Measurements from ENCODE around the gene SLC46A2.

Gene SLC46A2

GRCh38 chr9:112891521-112891920, 845 bp upstream of the SLC46A2 start:
- CTCF ChIA-PET, result no interaction called here
- no peak for DNase-seq (ENCODE audit: extremely low spot score)
- POLR2A ChIA-PET, result no interaction called here
- no peak for TF ChIP-seq PKNOX1 (IDR thresholded peaks at IDR 0.05)
- TF ChIP-seq ZNF384 (IDR thresholded peaks at IDR 0.05), result no peak
- TF ChIP-seq FOXM1 (IDR thresholded peaks at IDR 0.05; ENCODE audit: borderline replicate concordance), result no peak
- TF ChIP-seq L3MBTL2 (conservative IDR thresholded peaks at IDR 0.05), result no peak
- no peak for TF ChIP-seq SP1 (IDR thresholded peaks at IDR 0.05)
- TF ChIP-seq SUZ12 (IDR thresholded peaks at IDR 0.05), result no peak
- no peak for TF ChIP-seq HDGF (IDR thresholded peaks at IDR 0.05; ENCODE audit: borderline replicate concordance)
- no peak for TF ChIP-seq ARNT (IDR thresholded peaks at IDR 0.05)
- TF ChIP-seq LEF1 (IDR thresholded peaks at IDR 0.05; ENCODE audit: borderline replicate concordance), result no peak
- no peak for TF ChIP-seq BHLHE40 (IDR thresholded peaks at IDR 0.05; ENCODE audit: borderline replicate concordance)
- no peak for TF ChIP-seq FOXA1 (IDR thresholded peaks at IDR 0.05)
- no peak for TF ChIP-seq CTBP1 (IDR thresholded peaks at IDR 0.05; ENCODE audit: borderline replicate concordance)
- TF ChIP-seq FOXK2 (IDR thresholded peaks at IDR 0.05), result no peak
- no peak for TF ChIP-seq NFRKB (IDR thresholded peaks at IDR 0.05)
- no peak for TF ChIP-seq ELF4 (IDR thresholded peaks at IDR 0.05)
- TF ChIP-seq TARDBP (IDR thresholded peaks at IDR 0.05), result no peak

GRCh38 chr9:112887381-112887780, 3.3 kb downstream of the SLC46A2 start:
- ChIA-PET POLR2A (no interaction called here), CTCF (interaction anchor here (1.2 kb wide), 1 partner anchor 12 kb away, joined by 4 read pairs; no protein-coding TSS in a partner anchor)
- no peak for DNase-seq (ENCODE audit: extremely low spot score)
- no peak for TF ChIP-seq NFRKB (IDR thresholded peaks at IDR 0.05)
- no peak for TF ChIP-seq HDGF (IDR thresholded peaks at IDR 0.05; ENCODE audit: borderline replicate concordance)
- TF ChIP-seq SUZ12 (IDR thresholded peaks at IDR 0.05), result no peak
- TF ChIP-seq FOXM1 (IDR thresholded peaks at IDR 0.05; ENCODE audit: borderline replicate concordance), result no peak
- TF ChIP-seq TARDBP (IDR thresholded peaks at IDR 0.05), result no peak
- no peak for TF ChIP-seq LEF1 (IDR thresholded peaks at IDR 0.05; ENCODE audit: borderline replicate concordance)
- no peak for TF ChIP-seq PKNOX1 (IDR thresholded peaks at IDR 0.05)
- no peak for TF ChIP-seq ELF4 (IDR thresholded peaks at IDR 0.05)
- no peak for TF ChIP-seq L3MBTL2 (conservative IDR thresholded peaks at IDR 0.05)
- no peak for TF ChIP-seq ARNT (IDR thresholded peaks at IDR 0.05)
- no peak for TF ChIP-seq FOXK2 (IDR thresholded peaks at IDR 0.05)
- TF ChIP-seq BHLHE40 (IDR thresholded peaks at IDR 0.05; ENCODE audit: borderline replicate concordance), result no peak
- TF ChIP-seq CTBP1 (IDR thresholded peaks at IDR 0.05; ENCODE audit: borderline replicate concordance), result no peak
- no peak for TF ChIP-seq ZNF384 (IDR thresholded peaks at IDR 0.05)
- TF ChIP-seq SP1 (IDR thresholded peaks at IDR 0.05), result no peak
- no peak for TF ChIP-seq FOXA1 (IDR thresholded peaks at IDR 0.05)

- TF ChIP-seq CTBP1 (IDR thresholded peaks at IDR 0.05; ENCODE audit: borderline replicate concordance) (no peak), TARDBP (IDR thresholded peaks at IDR 0.05) (no peak), L3MBTL2 (conservative IDR thresholded peaks at IDR 0.05) (no peak), SUZ12 (IDR thresholded peaks at IDR 0.05) (no peak), BHLHE40 (IDR thresholded peaks at IDR 0.05; ENCODE audit: borderline replicate concordance) (no peak), FOXM1 (IDR thresholded peaks at IDR 0.05; ENCODE audit: borderline replicate concordance) (no peak), SP1 (IDR thresholded peaks at IDR 0.05) (no peak), HDGF (IDR thresholded peaks at IDR 0.05; ENCODE audit: borderline replicate concordance) (no peak), PKNOX1 (IDR thresholded peaks at IDR 0.05) (no peak), ARNT (IDR thresholded peaks at IDR 0.05) (no peak), NFRKB (IDR thresholded peaks at IDR 0.05) (no peak), LEF1 (IDR thresholded peaks at IDR 0.05; ENCODE audit: borderline replicate concordance) (no peak), FOXA1 (IDR thresholded peaks at IDR 0.05) (no peak), ELF4 (IDR thresholded peaks at IDR 0.05) (no peak), FOXK2 (IDR thresholded peaks at IDR 0.05) (no peak), ZNF384 (IDR thresholded peaks at IDR 0.05) (no peak)
- ChIA-PET POLR2A (no interaction called here), CTCF (interaction anchor here (0.7 kb wide), 1 partner anchor 28 kb away, joined by 5 read pairs; no protein-coding TSS in a partner anchor)
- DNase-seq (ENCODE audit: extremely low spot score), result no peak
Measured at GRCh38 chr9:112886351-112886750, 4.3 kb downstream of the SLC46A2 start.

- DNase-seq (ENCODE audit: extremely low spot score), result no peak
- TF ChIP-seq SUZ12 (IDR thresholded peaks at IDR 0.05) (no peak), FOXA1 (IDR thresholded peaks at IDR 0.05) (no peak), NFRKB (IDR thresholded peaks at IDR 0.05) (no peak), TARDBP (IDR thresholded peaks at IDR 0.05) (no peak), CTBP1 (IDR thresholded peaks at IDR 0.05; ENCODE audit: borderline replicate concordance) (no peak), ELF4 (IDR thresholded peaks at IDR 0.05) (no peak)
- ChIA-PET POLR2A (no interaction called here), CTCF (no interaction called here)
Measured at GRCh38 chr9:112885324-112885723, 5.4 kb downstream of the SLC46A2 start.

GRCh38 chr9:112884721-112885120, 6.0 kb downstream of the SLC46A2 start:
- POLR2A ChIA-PET, result no interaction called here
- CTCF ChIA-PET, result no interaction called here
- TF ChIP-seq SP1 (IDR thresholded peaks at IDR 0.05), result no peak
- TF ChIP-seq FOXK2 (IDR thresholded peaks at IDR 0.05), result no peak
- no peak for TF ChIP-seq FOXA1 (IDR thresholded peaks at IDR 0.05)
- no peak for TF ChIP-seq FOXM1 (IDR thresholded peaks at IDR 0.05; ENCODE audit: borderline replicate concordance)
- no peak for TF ChIP-seq ZNF384 (IDR thresholded peaks at IDR 0.05)
- TF ChIP-seq NFRKB (IDR thresholded peaks at IDR 0.05), result no peak
- TF ChIP-seq LEF1 (IDR thresholded peaks at IDR 0.05; ENCODE audit: borderline replicate concordance), result no peak
- no peak for TF ChIP-seq ARNT (IDR thresholded peaks at IDR 0.05)
- DNase-seq (ENCODE audit: extremely low spot score), result no peak

- DNase-seq (ENCODE audit: extremely low spot score), result no peak
- POLR2A ChIA-PET, result no interaction called here
- CTCF ChIA-PET, result interaction anchor here (0.6 kb wide), 1 partner anchor 353 kb away, joined by 3 read pairs; no protein-coding TSS in a partner anchor
- TF ChIP-seq ZNF384 (IDR thresholded peaks at IDR 0.05) (no peak), NFRKB (IDR thresholded peaks at IDR 0.05) (no peak), TARDBP (IDR thresholded peaks at IDR 0.05) (no peak), PKNOX1 (IDR thresholded peaks at IDR 0.05) (no peak), CTBP1 (IDR thresholded peaks at IDR 0.05; ENCODE audit: borderline replicate concordance) (no peak), FOXK2 (IDR thresholded peaks at IDR 0.05) (no peak), ARNT (IDR thresholded peaks at IDR 0.05) (no peak), LEF1 (IDR thresholded peaks at IDR 0.05; ENCODE audit: borderline replicate concordance) (no peak), SP1 (IDR thresholded peaks at IDR 0.05) (no peak), FOXA1 (IDR thresholded peaks at IDR 0.05) (no peak), FOXM1 (IDR thresholded peaks at IDR 0.05; ENCODE audit: borderline replicate concordance) (no peak), ELF4 (IDR thresholded peaks at IDR 0.05) (no peak), BHLHE40 (IDR thresholded peaks at IDR 0.05; ENCODE audit: borderline replicate concordance) (no peak), L3MBTL2 (conservative IDR thresholded peaks at IDR 0.05) (no peak), SUZ12 (IDR thresholded peaks at IDR 0.05) (no peak), HDGF (IDR thresholded peaks at IDR 0.05; ENCODE audit: borderline replicate concordance) (no peak)
Measured at GRCh38 chr9:112884101-112884500, 6.6 kb downstream of the SLC46A2 start.
